ENCODE results near the gene WARS2.

WARS2 gene

GRCh38 chr1:119026956-119027355 lies 113.5 kb downstream of the WARS2 start:
- DNase-seq: no peak

GRCh38 chr1:119015547-119015946 lies 124.9 kb downstream of the WARS2 start:
- no peak for DNase-seq

- DNase-seq: no peak
These were observed 128.1 kb downstream of the WARS2 start for GRCh38 chr1:119012383-119012782.

GRCh38 chr1:119011706-119012105 lies 128.7 kb downstream of the WARS2 start:
- DNase-seq: no peak

GRCh38 chr1:119011116-119011515 lies 129.3 kb downstream of the WARS2 start:
- no peak for DNase-seq

GRCh38 chr1:119010201-119010600 lies 130.3 kb downstream of the WARS2 start:
- DNase-seq: no peak

GRCh38 chr1:119009312-119009655 lies 131.2 kb downstream of the WARS2 start:
- DNase-seq: no peak

GRCh38 chr1:119008483-119009311 lies 131.8 kb downstream of the WARS2 start:
- peak; percentile 73 for DNase-seq

- DNase-seq: peak; percentile 75
These were observed 132.6 kb downstream of the WARS2 start for GRCh38 chr1:119007670-119008482.

- peak; percentile 73 for DNase-seq
These were observed 133.1 kb downstream of the WARS2 start for GRCh38 chr1:119007339-119007669.

GRCh38 chr1:119006406-119007279 lies 133.8 kb downstream of the WARS2 start:
- peak; percentile 71 for DNase-seq

GRCh38 chr1:119005724-119006405 lies 134.6 kb downstream of the WARS2 start:
- DNase-seq: no peak

- DNase-seq: peak; percentile 12
These were observed 135.7 kb downstream of the WARS2 start for GRCh38 chr1:119004781-119005180.

GRCh38 chr1:119004129-119004527 lies 136.3 kb downstream of the WARS2 start:
- DNase-seq: peak; percentile 5

GRCh38 chr1:119003413-119004128 lies 136.9 kb downstream of the WARS2 start:
- DNase-seq: no peak

- peak; percentile 25 for DNase-seq
These were observed 138.3 kb downstream of the WARS2 start for GRCh38 chr1:119002028-119002686.

GRCh38 chr1:119001181-119002027 lies 139.0 kb downstream of the WARS2 start:
- peak; percentile 39 for DNase-seq

- DNase-seq: peak; percentile 59
These were observed 139.9 kb downstream of the WARS2 start for GRCh38 chr1:119000371-119001180.

Measured in right kidney (tissue), 1 donor.